Astrocyte (in vitro differentiated cells and primary cell): ENCODE data around the gene WDR59.

Experiments
- EZH2 ChIP-seq: IDR thresholded peaks from 2 replicates; pipeline ENCODE4 v1.6.1; 2012; ENCODE audit warnings: mild to moderate bottlenecking, low read length, inconsistent platforms; ENCODE audit not compliant: insufficient read depth
- TF ChIP-seq, protein P1 (sequence below): IDR thresholded peaks from 2 replicates; pipeline ENCODE4 v1.5.1; 2011; ENCODE audit warnings: low read depth, mild to moderate bottlenecking, inconsistent platforms, low read length, moderate library complexity; ENCODE audit not compliant: insufficient read depth

GRCh38 chr16:74836111-74836671 lies 148.7 kb downstream of the WDR59 start:
- TF ChIP-seq, protein P1, sequence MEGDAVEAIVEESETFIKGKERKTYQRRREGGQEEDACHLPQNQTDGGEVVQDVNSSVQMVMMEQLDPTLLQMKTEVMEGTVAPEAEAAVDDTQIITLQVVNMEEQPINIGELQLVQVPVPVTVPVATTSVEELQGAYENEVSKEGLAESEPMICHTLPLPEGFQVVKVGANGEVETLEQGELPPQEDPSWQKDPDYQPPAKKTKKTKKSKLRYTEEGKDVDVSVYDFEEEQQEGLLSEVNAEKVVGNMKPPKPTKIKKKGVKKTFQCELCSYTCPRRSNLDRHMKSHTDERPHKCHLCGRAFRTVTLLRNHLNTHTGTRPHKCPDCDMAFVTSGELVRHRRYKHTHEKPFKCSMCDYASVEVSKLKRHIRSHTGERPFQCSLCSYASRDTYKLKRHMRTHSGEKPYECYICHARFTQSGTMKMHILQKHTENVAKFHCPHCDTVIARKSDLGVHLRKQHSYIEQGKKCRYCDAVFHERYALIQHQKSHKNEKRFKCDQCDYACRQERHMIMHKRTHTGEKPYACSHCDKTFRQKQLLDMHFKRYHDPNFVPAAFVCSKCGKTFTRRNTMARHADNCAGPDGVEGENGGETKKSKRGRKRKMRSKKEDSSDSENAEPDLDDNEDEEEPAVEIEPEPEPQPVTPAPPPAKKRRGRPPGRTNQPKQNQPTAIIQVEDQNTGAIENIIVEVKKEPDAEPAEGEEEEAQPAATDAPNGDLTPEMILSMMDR, result no peak
- TF ChIP-seq EZH2, result no peak
